H9 (cell line): ENCODE results near the gene ATP5PO. TPM values are rescaled to one million over a fixed set of nuclear protein-coding genes. Genes with fewer than 3 reads are reported as not detected.

ENCODE experiments used
- DNase-seq: peaks from one replicate; pipeline ENCODE4 v3.0.0-alpha.2; 2017
- H2AFZ ChIP-seq: one replicate; pipeline ENCODE4 v1.6.1; 2013; ENCODE audit warnings: mild to moderate bottlenecking, low read length, control low read depth, moderate library complexity
- H2AK5ac ChIP-seq: 2 replicates; pipeline ENCODE4 v1.6.1; 2013; ENCODE audit warnings: low read length, control low read depth, mixed read lengths; ENCODE audit not compliant: insufficient read length
- H2BK120ac ChIP-seq: one replicate; pipeline ENCODE4 v1.6.1; 2013; ENCODE audit warnings: low read depth, mild to moderate bottlenecking, low read length, control low read depth, inconsistent platforms; ENCODE audit not compliant: poor library complexity, severe bottlenecking
- H2BK12ac ChIP-seq: 2 replicates; pipeline ENCODE4 v1.6.1; 2013; ENCODE audit warnings: low read length, control low read depth, mixed read lengths, low read depth; ENCODE audit not compliant: insufficient read length
- H2BK15ac ChIP-seq: 2 replicates; pipeline ENCODE4 v1.6.1; 2013; ENCODE audit warnings: low read depth, low read length, control low read depth
- H2BK20ac ChIP-seq: one replicate; pipeline ENCODE4 v1.6.1; 2013; ENCODE audit warnings: low read depth, mild to moderate bottlenecking, low read length, control low read depth, inconsistent platforms; ENCODE audit not compliant: poor library complexity, severe bottlenecking
- H2BK5ac ChIP-seq: 2 replicates; pipeline ENCODE4 v1.6.1; 2013; ENCODE audit warnings: low read length, control low read depth, mixed read lengths; ENCODE audit not compliant: insufficient read length
- H3K14ac ChIP-seq: 2 replicates; pipeline ENCODE4 v1.6.1; 2013; ENCODE audit warnings: low read length, control low read depth; ENCODE audit not compliant: insufficient read depth
- H3K18ac ChIP-seq: 2 replicates; pipeline ENCODE4 v1.6.1; 2013; ENCODE audit warnings: low read depth, mild to moderate bottlenecking, mixed read lengths, low read length, control low read depth; ENCODE audit not compliant: insufficient read length
- H3K23ac ChIP-seq: 2 replicates; pipeline ENCODE4 v1.6.1; 2013; ENCODE audit warnings: low read length, control low read depth, mixed read lengths, low read depth; ENCODE audit not compliant: insufficient read length
- H3K23me2 ChIP-seq: 2 replicates; pipeline ENCODE4 v1.6.1; 2013; ENCODE audit warnings: low read depth, mild to moderate bottlenecking, mixed read lengths, low read length, control low read depth; ENCODE audit not compliant: insufficient read length, poor library complexity, severe bottlenecking
- H3K27ac ChIP-seq: 2 replicates; pipeline ENCODE4 v1.5.1; 2013; ENCODE audit warnings: low read length, control low read depth, mixed read lengths, low read depth; ENCODE audit not compliant: insufficient read length
- H3K27me3 ChIP-seq: 2 replicates; pipeline ENCODE4 v1.6.1; 2013; ENCODE audit warnings: low read length, control low read depth, inconsistent platforms; ENCODE audit not compliant: insufficient read depth
- H3K4ac ChIP-seq: 2 replicates; pipeline ENCODE4 v1.6.1; 2013; ENCODE audit warnings: low read depth, mild to moderate bottlenecking, control low read depth, inconsistent platforms, low read length, moderate library complexity
- H3K4me1 ChIP-seq: 2 replicates; pipeline ENCODE4 v1.6.1; 2013; ENCODE audit warnings: low read length, control low read depth, inconsistent platforms; ENCODE audit not compliant: insufficient read depth
- H3K4me2 ChIP-seq: 2 replicates; pipeline ENCODE4 v1.6.1; 2013; ENCODE audit warnings: low read length, control low read depth, mixed read lengths; ENCODE audit not compliant: insufficient read length, insufficient read depth
- H3K56ac ChIP-seq: 2 replicates; pipeline ENCODE4 v1.6.1; 2013; ENCODE audit warnings: low read depth, mild to moderate bottlenecking, mixed read lengths, low read length, control low read depth; ENCODE audit not compliant: insufficient read length
- H3K79me1 ChIP-seq: 2 replicates; pipeline ENCODE4 v1.6.1; 2013; ENCODE audit warnings: low read depth, mild to moderate bottlenecking, moderate library complexity, low read length, control low read depth, inconsistent platforms; ENCODE audit not compliant: insufficient read depth, poor library complexity, severe bottlenecking
- H3K79me2 ChIP-seq: 2 replicates; pipeline ENCODE4 v1.6.1; 2013; ENCODE audit warnings: low read length, control low read depth, inconsistent platforms; ENCODE audit not compliant: insufficient read depth
- H3K9ac ChIP-seq: 2 replicates; pipeline ENCODE4 v1.6.1; 2013; ENCODE audit warnings: low read length, control low read depth, mixed read lengths; ENCODE audit not compliant: insufficient read length; ENCODE audit errors: extremely low read depth
- H3K9me3 ChIP-seq: one replicate; pipeline ENCODE4 v1.6.1; 2013; ENCODE audit warnings: low read depth, low read length, inconsistent platforms; ENCODE audit not compliant: control insufficient read depth
- H3T11ph ChIP-seq: one replicate; pipeline ENCODE4 v1.6.1; 2013; ENCODE audit warnings: mild to moderate bottlenecking, low read length, control low read depth, inconsistent platforms
- H4K20me1 ChIP-seq: one replicate; pipeline ENCODE4 v1.6.1; 2013; ENCODE audit not compliant: control insufficient read depth, insufficient read length, insufficient read depth
- H4K5ac ChIP-seq: 2 replicates; pipeline ENCODE4 v1.6.1; 2013; ENCODE audit warnings: low read depth, mild to moderate bottlenecking, mixed read lengths, low read length, control low read depth; ENCODE audit not compliant: insufficient read length
- H4K8ac ChIP-seq: replicated peaks from 2 replicates; pipeline ENCODE4 v1.6.1; 2013; ENCODE audit warnings: low read length, control low read depth, mixed read lengths, low read depth; ENCODE audit not compliant: insufficient read length
- H4K91ac ChIP-seq: 2 replicates; pipeline ENCODE4 v1.6.1; 2013; ENCODE audit warnings: low read depth, mild to moderate bottlenecking, moderate library complexity, mixed read lengths, low read length, control low read depth; ENCODE audit not compliant: insufficient read length
- H3K27ac Mint-ChIP-seq, 3 experiments: 2 replicates in 2 of 3; 3 replicates in 1 of 3; pipeline ENCODE4 v1.8.0; 2020 to 2021; ENCODE audit warnings: mixed read lengths in 3 of 3, mild to moderate bottlenecking in 1 of 3, moderate library complexity in 1 of 3
- H3K27me3 Mint-ChIP-seq: 2 replicates; pipeline ENCODE4 v1.8.0; 2021; ENCODE audit warnings: low read depth, mild to moderate bottlenecking, moderate library complexity, mixed read lengths
- H3K36me3 Mint-ChIP-seq, 3 experiments: 2 replicates in 2 of 3; 3 replicates in 1 of 3; pipeline ENCODE4 v1.8.0; 2020 to 2021; ENCODE audit warnings: low read depth in 3 of 3, mixed read lengths in 3 of 3; ENCODE audit not compliant: insufficient read depth in 1 of 3
- H3K4me1 Mint-ChIP-seq, 2 experiments: 2 replicates each; pipeline ENCODE4 v1.8.0; 2020; ENCODE audit warnings: mixed read lengths in 2 of 2
- H3K4me3 Mint-ChIP-seq, 2 experiments: 2 replicates in 1 of 2; 3 replicates in 1 of 2; pipeline ENCODE4 v1.8.0; 2020 to 2021; ENCODE audit warnings: mild to moderate bottlenecking in 2 of 2, mixed read lengths in 2 of 2, moderate library complexity in 1 of 2
- H3K9me3 Mint-ChIP-seq, 2 experiments: 2 replicates in 1 of 2; 3 replicates in 1 of 2; pipeline ENCODE4 v1.8.0; 2020; ENCODE audit warnings: mild to moderate bottlenecking in 2 of 2, mixed read lengths in 2 of 2, moderate library complexity in 1 of 2
- CTCF ChIP-seq: fragments of 200-600 bp; sonication (generic); conservative IDR thresholded peaks from 3 replicates; pipeline ENCODE4 v1.8.0; 2021; ENCODE audit warnings: antibody characterized with exemption, mild to moderate bottlenecking
- WGBS: extraction: QIAGEN DNeasy Blood & Tissue Kit; methylation state at CpG from one replicate; pipeline ENCODE4 v1.1.7; 2013; ENCODE audit warnings: missing lambda C conversion rate, low lambda C conversion rate, mixed read lengths; ENCODE audit not compliant: insufficient read length; ENCODE audit errors: extremely low coverage; 5-methylcytosine and 5-hydroxymethylcytosine counted together
- total RNA-seq: library from RNA; stranded (reverse); gene quantifications from 2 replicates; pipeline ENCODE4 v1.2.1, GENCODE V29; 2021

Gene ATP5PO
- total RNA-seq, 1 experiment from 2014 or later, result 275 TPM

DNA sequence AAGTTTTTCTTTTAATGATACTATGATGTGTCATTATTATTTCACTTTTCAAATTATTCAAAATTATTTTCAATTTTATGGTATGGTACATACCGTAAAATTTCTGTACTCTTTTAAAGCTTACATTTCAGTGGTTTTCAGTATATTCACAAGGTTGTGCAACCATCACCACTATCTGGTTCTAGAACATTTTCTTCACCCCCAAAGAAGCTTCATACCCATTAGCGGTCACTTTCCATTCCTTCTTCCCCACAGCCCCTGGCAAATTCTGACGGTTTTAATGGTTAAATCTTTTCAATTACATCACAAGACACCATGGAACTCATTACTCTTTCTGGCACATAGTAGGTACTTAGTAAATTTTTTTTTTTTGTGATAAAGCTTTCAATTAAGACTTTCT lies 22.8 kb upstream of the ATP5PO start:
- Histone ChIP-seq H3K79me1 (peaks cover 2% of the 10 kb centered on the region), H2BK15ac (no peak overlapping the region), H4K91ac (no peak overlapping the region), H3K14ac (no peak overlapping the region), H3K23ac (no peak overlapping the region), H3K4me2 (no peak overlapping the region), H3K18ac (no peak overlapping the region), H3K4ac (no peak overlapping the region), H2AFZ (no peak overlapping the region), H3K79me2 (no peaks in the 10 kb centered on the region), H4K20me1 (no peaks in the 10 kb centered on the region), H2AK5ac (no peak overlapping the region), H3T11ph (no peak overlapping the region), H3K27ac (no peak overlapping the region), H4K5ac (no peak overlapping the region), H2BK5ac (no peak overlapping the region), H2BK120ac (no peak overlapping the region), H3K56ac (no peak overlapping the region), H3K23me2 (no peaks in the 10 kb centered on the region), H2BK12ac (no peak overlapping the region), H3K4me1 (no peaks in the 10 kb centered on the region; the same call in 1 of the 2 replicates), H3K27me3 (no peaks in the 10 kb centered on the region), H3K9me3 (no peaks in the 10 kb centered on the region), H4K8ac (no peak overlapping the region), H3K9ac (no peak overlapping the region), H2BK20ac (no peak overlapping the region)
- H3K36me3 Mint-ChIP-seq, result peaks cover 0 to 14% (median 12%) of the 10 kb centered on the region in 3 experiments; a peak in 6 of 7 replicates
- H3K4me3 Mint-ChIP-seq, result no peak overlapping the region
- no CpG with 5 or more reads among the region's 3 CpGs for WGBS
- no peaks in the 10 kb centered on the region for H3K27me3 Mint-ChIP-seq
- no peak for DNase-seq
- peaks cover 15 to 18% of the 10 kb centered on the region in 2 experiments for H3K4me1 Mint-ChIP-seq
- no peak overlapping the region for H3K27ac Mint-ChIP-seq
- TF ChIP-seq CTCF, result no peak
- no peaks in the 10 kb centered on the region; a peak in 1 of 5 replicates for H3K9me3 Mint-ChIP-seq
